H54 (cell line): ENCODE measurements around the gene HIC1.

Source experiments
- DNase-seq: peaks from one replicate; pipeline ENCODE4 v3.0.0; 2011; ENCODE audit warnings: low spot score, mixed read lengths; ENCODE audit not compliant: insufficient read length
- FAIRE-seq: peaks from 3 replicates; lab custom pipeline; 2011; peaks lifted over from hg19 to GRCh38; lab: Jason Lieb, UNC
- POLR2A ChIP-seq: IDR thresholded peaks from 2 replicates; pipeline ENCODE4 v1.6.1; 2011; ENCODE audit warnings: low read depth, mild to moderate bottlenecking, low read length

Gene HIC1

GRCh38 chr17:2047590-2047989 lies 7.3 kb upstream of the HIC1 start:
- no peak for DNase-seq
- no peak for FAIRE-seq
- no peak for TF ChIP-seq POLR2A

- no peak for FAIRE-seq
- DNase-seq: no peak
- no peak for TF ChIP-seq POLR2A
Observed at GRCh38 chr17:2048805-2049204, 6.1 kb upstream of the HIC1 start.

GRCh38 chr17:2049333-2050299 lies 5.3 kb upstream of the HIC1 start:
- FAIRE-seq: no peak
- peak; percentile 23; the same call in 1 of the 2 replicates for TF ChIP-seq POLR2A
- peak; percentile 84 for DNase-seq

GRCh38 chr17:2050300-2051060 lies 4.4 kb upstream of the HIC1 start:
- DNase-seq (no peak), FAIRE-seq (no peak)
- TF ChIP-seq POLR2A: no peak

- no peak for FAIRE-seq
- DNase-seq: no peak
- TF ChIP-seq POLR2A: no peak
Observed at GRCh38 chr17:2051061-2051932, 3.6 kb upstream of the HIC1 start.

- no peak for TF ChIP-seq POLR2A
- DNase-seq (no peak), FAIRE-seq (no peak)
Observed at GRCh38 chr17:2051933-2052559, 2.9 kb upstream of the HIC1 start.

- DNase-seq (no peak), FAIRE-seq (no peak)
- TF ChIP-seq POLR2A: no peak
Observed at GRCh38 chr17:2053380-2054261, 1.3 kb upstream of the HIC1 start.

GRCh38 chr17:2054262-2054511 lies 716 bp upstream of the HIC1 start:
- DNase-seq: no peak
- TF ChIP-seq POLR2A: no peak
- no peak for FAIRE-seq

- DNase-seq (no peak), FAIRE-seq (no peak)
- TF ChIP-seq POLR2A: no peak
Observed at GRCh38 chr17:2055292-2056205, 646 bp downstream of the HIC1 start.

- FAIRE-seq: no peak
- no peak for DNase-seq
- no peak for TF ChIP-seq POLR2A
Observed at GRCh38 chr17:2056206-2057174, 1.6 kb downstream of the HIC1 start.
